DMS53 treated with DMSO at 0.1 percent for 48 hours (cell line): Measurements from ENCODE around the gene NEGR1.
"Not testable (repeated sequence)": the region's sequence is repeated elsewhere in the genome, so short reads cannot be mapped to it uniquely, and the experiment has no call there.

Experiments
- DNase-seq: peaks from one replicate; lab custom pipeline; 2025; ENCODE audit not compliant: unreplicated experiment; lab: John Stamatoyannopoulos, UW

Gene NEGR1

DNA sequence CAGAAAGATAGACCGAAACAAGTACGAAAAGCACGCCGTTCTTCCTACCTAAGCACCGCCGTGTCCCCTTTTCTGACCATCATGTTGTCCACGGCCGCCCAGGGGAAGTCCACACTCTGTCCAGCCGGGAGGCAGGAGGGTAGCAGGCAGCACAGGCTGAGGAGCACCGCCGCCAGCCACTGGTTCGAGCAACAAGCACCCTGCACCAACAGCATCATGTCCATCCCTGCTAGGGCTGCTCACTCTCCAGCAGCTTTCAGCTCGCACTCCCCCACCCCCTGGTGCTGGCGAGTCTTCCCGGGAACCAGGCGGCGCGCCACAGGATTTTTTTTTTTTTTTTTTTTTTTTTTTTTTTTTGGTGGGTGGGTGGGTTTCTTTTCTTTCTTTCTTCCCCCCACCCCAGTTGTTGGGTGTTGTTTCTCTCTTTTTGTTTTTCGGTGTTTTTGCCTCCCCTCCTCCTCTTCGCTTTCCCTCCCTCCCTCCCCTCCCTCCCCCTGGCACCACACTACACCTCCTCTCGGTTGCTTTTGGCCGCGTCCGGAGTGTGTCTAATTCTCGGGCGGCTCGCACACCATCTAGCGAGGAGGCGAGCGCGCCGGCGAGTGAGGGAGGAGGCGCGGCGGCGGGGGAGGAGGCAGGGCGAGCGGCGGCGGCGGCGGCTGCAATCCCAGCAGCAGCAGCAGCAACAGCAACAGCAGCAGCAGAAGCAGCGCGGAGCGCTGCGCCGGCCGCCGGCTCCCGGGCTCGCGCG, at the start of gene NEGR1:
Gene NEGR1, minus strand, starts transcription at position 269 of the 751 bp plus-strand sequence.
- peak; percentile 92 for DNase-seq

DNA sequence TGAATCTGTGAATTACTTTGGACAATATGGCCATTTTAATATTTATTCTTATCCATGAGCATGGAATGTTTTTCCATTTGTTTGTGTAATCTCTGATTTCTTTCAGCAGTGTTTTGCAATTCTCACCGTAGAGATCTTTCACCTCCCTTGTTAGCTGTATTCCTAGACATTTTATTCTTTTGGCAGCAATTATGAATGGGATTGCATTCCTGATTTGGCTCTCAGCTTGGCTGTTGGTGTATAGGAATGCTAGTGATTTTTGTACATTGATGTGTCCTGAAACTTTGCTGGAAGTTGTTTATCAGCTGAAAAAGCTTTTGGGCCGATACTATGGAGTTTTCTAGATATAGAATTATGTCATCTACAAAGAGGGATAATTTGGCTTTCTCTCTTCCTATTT, 44.2 kb upstream of the NEGR1 start:
- DNase-seq: no peak

DNA sequence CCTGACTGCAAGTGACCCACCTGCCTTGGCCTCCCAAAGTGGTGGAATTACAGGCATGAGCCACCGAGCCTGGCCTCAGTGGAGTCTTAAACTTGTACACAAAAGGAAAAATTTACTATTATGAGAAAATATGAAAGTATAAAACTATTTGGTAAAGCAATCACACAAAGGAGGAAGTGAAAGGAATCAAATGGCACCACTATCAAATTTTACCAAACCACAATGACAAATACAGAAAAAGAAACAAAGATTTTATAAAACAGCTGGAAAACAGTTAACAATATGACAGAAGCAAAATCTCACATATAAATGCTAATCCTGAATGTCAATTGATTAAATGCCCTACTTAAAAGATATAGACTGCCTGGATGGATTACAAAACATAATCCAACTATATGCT, 42.1 kb upstream of the NEGR1 start:
- DNase-seq: no peak

- no peak for DNase-seq
Measured at GRCh38 chr1:72322910-72323309, 40.6 kb upstream of the NEGR1 start.

DNA sequence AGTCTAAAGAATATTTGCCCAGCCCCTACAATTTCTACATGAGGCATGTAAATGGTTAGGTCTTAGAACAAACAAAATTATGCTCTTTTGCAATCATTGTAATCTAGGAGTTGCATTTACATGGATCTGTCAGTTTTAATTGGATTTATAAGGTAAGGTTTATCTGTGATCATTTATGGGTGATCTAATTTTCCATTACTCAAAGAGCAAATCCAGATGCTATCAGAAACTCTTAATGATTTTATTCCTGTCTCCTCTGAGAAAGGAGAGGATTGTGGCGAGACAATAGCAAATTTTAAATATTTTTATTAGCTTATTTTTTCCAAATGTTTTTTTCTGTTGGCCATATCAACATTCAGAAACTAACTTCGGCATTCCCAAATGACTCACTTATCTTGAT, 14.2 kb upstream of the NEGR1 start:
- DNase-seq: no peak

DNA sequence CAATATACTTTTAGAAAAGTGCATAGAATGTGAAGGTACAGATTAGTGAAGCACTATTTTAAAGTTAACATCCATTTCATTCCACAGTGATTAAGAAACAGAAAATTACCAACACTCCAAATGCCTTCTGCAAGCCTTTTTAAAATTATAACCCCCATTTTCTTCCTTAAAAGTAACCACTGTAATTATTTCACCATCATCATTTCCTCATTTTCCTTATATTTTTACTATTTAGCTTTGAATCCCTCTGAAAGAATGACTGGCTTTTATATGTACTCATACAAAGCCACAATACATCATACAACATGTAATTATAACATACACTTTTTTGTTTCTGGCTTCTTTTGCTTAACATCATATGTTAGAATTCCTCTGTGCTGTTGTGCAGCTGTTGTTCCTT, 6.5 kb upstream of the NEGR1 start:
- DNase-seq: no peak

- DNase-seq: no peak
Measured at GRCh38 chr1:72286401-72286800, 4.1 kb upstream of the NEGR1 start.

DNA sequence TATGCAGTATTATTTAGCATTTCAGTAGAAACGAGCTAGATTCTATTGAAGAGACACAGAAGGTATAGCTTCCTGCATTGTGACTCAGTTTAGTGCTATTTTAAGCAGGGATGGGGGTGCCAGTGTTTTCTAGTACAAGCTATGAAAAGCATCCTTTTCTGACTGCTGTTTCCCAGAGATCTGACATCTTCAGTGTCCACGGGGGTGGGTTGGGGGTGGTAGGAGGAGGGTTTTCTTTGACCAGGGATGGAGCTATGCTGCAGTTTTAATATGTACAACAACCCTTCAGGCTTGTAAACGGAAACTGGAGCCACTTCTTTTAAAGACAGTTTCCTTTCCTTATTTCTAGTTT, 2.7 kb upstream of the NEGR1 start:
- DNase-seq: no peak

- DNase-seq: peak; percentile 80
Measured at GRCh38 chr1:72284348-72285073, 2.2 kb upstream of the NEGR1 start.

DNA sequence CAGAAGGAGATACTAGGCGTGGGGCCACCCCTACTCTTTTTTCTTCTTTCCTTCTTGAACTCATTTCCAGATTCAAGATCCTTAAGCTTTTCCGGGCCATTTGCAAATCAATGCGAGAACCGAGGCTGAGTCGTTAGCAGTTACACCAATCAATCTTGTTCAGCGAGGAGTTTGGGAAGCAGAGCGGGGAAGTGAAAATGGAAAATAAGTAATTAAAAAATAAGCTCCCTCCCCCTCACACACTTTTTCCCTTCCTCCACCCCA, 1.7 kb upstream of the NEGR1 start:
- DNase-seq: peak; percentile 79

DNA sequence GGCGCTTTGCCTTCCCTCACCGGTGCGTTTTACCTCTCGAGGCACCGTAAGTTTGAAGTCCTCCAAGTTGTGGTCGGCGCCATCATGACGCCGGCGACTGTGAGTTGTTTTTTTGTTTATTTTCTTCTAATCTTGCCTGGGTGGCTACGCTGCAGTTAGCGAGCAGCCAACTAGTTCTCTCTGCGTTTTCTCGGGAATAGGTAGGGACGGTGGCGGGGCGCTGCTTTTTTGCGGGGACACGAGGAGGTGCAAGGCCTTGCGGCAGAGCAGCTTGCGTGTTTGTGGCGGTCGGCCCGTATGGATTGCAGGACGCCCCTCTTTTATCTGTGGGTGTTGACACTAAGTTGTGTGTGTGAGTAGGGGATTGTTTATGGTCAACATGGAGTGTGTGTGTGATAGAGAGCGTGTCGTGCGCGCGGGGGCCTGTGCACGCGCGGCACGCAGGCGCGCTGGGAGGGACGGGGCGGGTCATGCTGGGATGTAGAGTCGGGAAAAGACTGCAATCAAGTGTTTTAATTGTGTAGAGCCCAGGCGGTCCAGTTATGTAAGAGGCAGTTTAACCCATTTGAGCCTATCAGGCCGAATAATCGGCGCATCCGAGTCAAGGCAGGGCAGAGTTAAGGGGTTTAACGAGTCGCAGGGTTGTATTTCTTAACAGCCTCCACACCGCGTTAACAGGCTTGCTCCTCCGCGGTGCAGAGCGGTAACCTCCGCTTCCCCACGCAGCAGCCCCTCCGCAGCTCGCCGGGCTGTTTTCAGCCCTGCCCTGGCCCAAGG, 1.2 kb upstream of the NEGR1 start:
- peak; percentile 79 for DNase-seq

GRCh38 chr1:72283022-72283306, 625 bp upstream of the NEGR1 start:
- peak; percentile 90 for DNase-seq

DNA sequence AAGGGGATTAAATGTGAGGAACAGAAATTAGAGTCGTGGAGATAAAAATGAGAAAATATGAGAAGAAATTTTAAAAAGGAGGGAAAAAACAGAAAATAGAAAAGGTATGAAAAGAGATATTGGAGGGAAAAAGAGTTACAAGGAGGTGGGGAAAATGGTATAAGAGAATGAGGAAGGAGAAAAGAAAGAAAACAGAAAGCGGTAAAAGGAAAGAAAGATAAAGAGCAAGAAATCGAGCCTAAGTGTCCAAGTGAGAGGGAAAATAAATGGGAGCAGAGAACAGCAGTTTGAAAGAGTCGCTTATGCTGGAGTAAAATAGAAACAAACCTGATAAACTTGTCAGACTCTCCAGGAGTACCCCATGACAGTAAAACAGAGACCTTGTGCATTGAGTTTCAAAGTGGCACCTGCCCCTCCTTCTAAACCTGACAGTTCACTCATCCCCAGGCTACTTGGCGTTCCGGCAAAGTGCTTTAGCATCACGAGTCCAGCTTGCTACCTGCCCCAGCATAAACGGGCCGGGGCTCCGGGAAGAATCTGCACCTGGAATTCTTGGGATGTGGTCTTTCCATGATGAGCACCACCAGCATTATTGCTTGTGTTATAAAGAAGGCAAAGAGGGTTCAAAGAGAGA, 585 bp downstream of the NEGR1 start:
- DNase-seq: peak; percentile 78

- DNase-seq: no peak
Measured at GRCh38 chr1:72281144-72281543, 1.2 kb downstream of the NEGR1 start.

GRCh38 chr1:72280711-72281110, 1.6 kb downstream of the NEGR1 start:
- no peak for DNase-seq

GRCh38 chr1:72280131-72280530, 2.2 kb downstream of the NEGR1 start:
- no peak for DNase-seq

DNA sequence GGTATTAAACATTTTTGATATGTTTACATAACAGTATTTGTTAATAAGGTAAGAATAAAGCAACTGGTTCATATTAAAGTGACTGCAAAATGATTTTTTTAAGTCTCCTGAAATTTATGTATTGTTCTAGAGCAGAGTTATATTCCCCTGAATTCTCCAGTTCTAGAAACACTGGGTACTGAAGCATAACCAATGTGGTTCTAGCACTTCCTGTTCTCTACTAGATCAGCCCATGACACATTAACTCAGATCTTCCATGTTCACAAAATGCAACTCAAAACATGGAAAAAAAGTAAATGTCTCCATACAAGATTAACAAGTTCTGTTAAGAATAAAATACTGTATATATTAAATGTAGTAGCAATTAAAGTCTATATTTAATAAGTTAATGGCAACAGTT, 3.9 kb downstream of the NEGR1 start:
- DNase-seq: peak; percentile 15

GRCh38 chr1:72271555-72272085, 10.7 kb downstream of the NEGR1 start:
- DNase-seq: no peak

- no peak for DNase-seq
Measured at GRCh38 chr1:72262735-72263134, 19.6 kb downstream of the NEGR1 start.

DNA sequence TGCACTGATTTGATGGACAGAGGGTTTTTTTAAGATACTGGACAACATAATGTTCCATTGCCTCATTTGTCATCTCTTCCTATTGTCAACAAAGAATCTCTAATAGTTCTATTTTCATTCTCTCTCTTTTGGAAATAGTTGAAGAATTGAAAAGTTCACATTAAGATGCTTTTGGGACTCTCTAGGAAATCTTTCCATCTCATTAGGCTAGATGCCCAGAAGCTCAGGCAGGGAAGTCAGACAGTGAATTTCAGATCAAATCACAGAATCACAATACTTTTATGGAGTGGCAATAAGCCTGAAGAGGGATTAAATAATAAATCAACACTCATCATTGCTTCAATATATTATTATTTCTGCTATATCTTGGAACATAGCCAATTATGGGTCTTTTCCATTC, 29.2 kb downstream of the NEGR1 start:
- no peak for DNase-seq

GRCh38 chr1:72241397-72241796, 40.9 kb downstream of the NEGR1 start:
- no peak for DNase-seq

- DNase-seq: not testable (repeated sequence)
Measured at GRCh38 chr1:72235931-72236330, 46.4 kb downstream of the NEGR1 start.
